Stimulated activated CD4-positive, alpha-beta T cell treated with anti-CD3 and anti-CD28 coated beads, Interleukin-1b, Interleukin-23, amount 100 ng/mL, for 24 hours (primary cell): ENCODE results near the gene TNKS1BP1.
"Not testable (repeated sequence)": the region's sequence is repeated elsewhere in the genome, so short reads cannot be mapped to it uniquely, and the experiment has no call there.

Source experiments
- DNase-seq, 4 experiments: peaks; one replicate each; pipeline ENCODE4 v3.0.0-alpha.2; 2020; ENCODE audit warnings: low read depth in 4 of 4, low spot score in 1 of 4

The TNKS1BP1 gene

GRCh38 chr11:57353852-57354251 is 29.1 kb upstream of the TNKS1BP1 start:
- no peak for DNase-seq

GRCh38 chr11:57353446-57353845 is 28.7 kb upstream of the TNKS1BP1 start:
- DNase-seq = no peak

- DNase-seq = no peak
These were observed 28.3 kb upstream of the TNKS1BP1 start for GRCh38 chr11:57353036-57353435.

- peak; percentile 36 to 53 (median 42) for DNase-seq
These were observed 24.9 kb upstream of the TNKS1BP1 start for GRCh38 chr11:57349491-57350274.

- no peak for DNase-seq
These were observed 24.0 kb upstream of the TNKS1BP1 start for GRCh38 chr11:57348636-57349313.

- DNase-seq = no peak
These were observed 23.3 kb upstream of the TNKS1BP1 start for GRCh38 chr11:57348052-57348451.

GRCh38 chr11:57347336-57347735 is 22.6 kb upstream of the TNKS1BP1 start:
- no peak for DNase-seq

- peak; percentile 60 to 66 (median 62) for DNase-seq
These were observed 20.9 kb upstream of the TNKS1BP1 start for GRCh38 chr11:57345555-57346211.

- DNase-seq = no peak
These were observed 20.1 kb upstream of the TNKS1BP1 start for GRCh38 chr11:57344826-57345225.

- no peak for DNase-seq
These were observed 19.1 kb upstream of the TNKS1BP1 start for GRCh38 chr11:57343825-57344224.

- DNase-seq = no peak
These were observed 17.9 kb upstream of the TNKS1BP1 start for GRCh38 chr11:57342702-57343101.

GRCh38 chr11:57341250-57341808 is 16.6 kb upstream of the TNKS1BP1 start:
- DNase-seq = no peak

GRCh38 chr11:57340039-57340615 is 15.4 kb upstream of the TNKS1BP1 start:
- DNase-seq = no peak

- DNase-seq = no peak
These were observed 14.6 kb upstream of the TNKS1BP1 start for GRCh38 chr11:57339328-57339727.

GRCh38 chr11:57338142-57338541 is 13.4 kb upstream of the TNKS1BP1 start, which contains the start of gene P2RX3:
Gene P2RX3 (plus strand): TSS chr11:57338352. CDS start chr11:57338551, 199 bp downstream.
- no peak for DNase-seq

- DNase-seq = not testable (repeated sequence)
These were observed 12.1 kb upstream of the TNKS1BP1 start for GRCh38 chr11:57336856-57337255.

- DNase-seq = no peak
These were observed 11.4 kb upstream of the TNKS1BP1 start for GRCh38 chr11:57336111-57336666.

GRCh38 chr11:57335343-57336110 is 10.8 kb upstream of the TNKS1BP1 start, which contains the start of gene SSRP1:
Gene SSRP1 (minus strand): TSS chr11:57335892. CDS start chr11:57335121, 771 bp downstream.
- DNase-seq = peak; percentile 70 to 80 (median 75)

GRCh38 chr11:57335023-57335342 is 10.2 kb upstream of the TNKS1BP1 start:
- DNase-seq = no peak
